Natural killer cell (primary cell): ENCODE results near the gene EZR. TPM values are rescaled to one million over a fixed set of nuclear protein-coding genes. Genes with fewer than 3 reads are reported as not detected.
"Not testable (repeated sequence)": the region's sequence is repeated elsewhere in the genome, so short reads cannot be mapped to it uniquely, and the experiment has no call there.

Experiments used
- ATAC-seq, 3 donors: fragments of 150-1000 bp in 2 of 3; fragments of 200-7000 bp in 1 of 3; cut with Tn5 transposase; 1 replicate in 1 of 3; 2 replicates in 2 of 3; pipeline ENCODE4 v1.10.0; 2021; ENCODE audit warnings: mild to moderate bottlenecking in 2 of 3, moderate library complexity in 2 of 3
- DNase-seq, 2 donors: peaks; one replicate each; pipeline versions ENCODE4 v3.0.0 to v3.0.0-alpha.2; 2013 to 2021; ENCODE audit warnings: mixed read lengths in 1 of 2
- H3K27ac ChIP-seq: one replicate; pipeline ENCODE4 v1.5.1; 2013; ENCODE audit warnings: mild to moderate bottlenecking, low read length
- H3K27me3 ChIP-seq: one replicate; pipeline ENCODE4 v1.6.1; 2013; ENCODE audit warnings: low read length; ENCODE audit not compliant: control insufficient read depth, insufficient read depth
- H3K36me3 ChIP-seq: one replicate; pipeline ENCODE4 v1.6.1; 2013; ENCODE audit warnings: low read length; ENCODE audit not compliant: control insufficient read depth, insufficient read depth
- H3K4me1 ChIP-seq: one replicate; pipeline ENCODE4 v1.6.1; 2013; ENCODE audit warnings: low read length; ENCODE audit not compliant: control insufficient read depth, insufficient read depth
- H3K4me3 ChIP-seq: one replicate; pipeline ENCODE4 v1.5.1; 2013; ENCODE audit warnings: low read length
- H3K9me3 ChIP-seq: one replicate; pipeline ENCODE4 v1.6.1; 2013; ENCODE audit warnings: low read length; ENCODE audit not compliant: control insufficient read depth, insufficient read depth
- H3K27ac Mint-ChIP-seq, 2 donors: one replicate each; pipeline ENCODE4 v1.8.0; 2022; ENCODE audit warnings: mild to moderate bottlenecking in 2 of 2, mixed read lengths in 2 of 2, moderate library complexity in 1 of 2
- H3K27me3 Mint-ChIP-seq, 2 donors: one replicate each; pipeline ENCODE4 v1.8.0; 2022; ENCODE audit warnings: low read depth in 2 of 2, mixed read lengths in 2 of 2
- H3K36me3 Mint-ChIP-seq: one replicate; pipeline ENCODE4 v1.8.0; 2022; ENCODE audit warnings: mixed read lengths
- H3K4me1 Mint-ChIP-seq, 2 donors: one replicate each; pipeline ENCODE4 v1.8.0; 2022; ENCODE audit warnings: mixed read lengths in 2 of 2
- H3K4me3 Mint-ChIP-seq: one replicate; pipeline ENCODE4 v1.8.0; 2022; ENCODE audit warnings: mild to moderate bottlenecking, moderate library complexity, mixed read lengths
- H3K9me3 Mint-ChIP-seq, 2 donors: one replicate each; pipeline ENCODE4 v1.8.0; 2022; ENCODE audit warnings: mixed read lengths in 2 of 2
- CTCF ChIP-seq: fragments of 200-600 bp; IDR thresholded peaks from one replicate; pipeline ENCODE4 v1.8.0; 2022; ENCODE audit warnings: antibody characterized with exemption
- WGBS: methylation state at CpG from one replicate; pipeline ENCODE4 v1.1.7; 2013; ENCODE audit warnings: missing lambda C conversion rate; ENCODE audit not compliant: insufficient coverage; 5-methylcytosine and 5-hydroxymethylcytosine counted together
- intact Hi-C: fragments of 100-400 bp; cut with micrococcal nuclease; formaldehyde crosslinking; loops from one replicate; pipeline ENCODE4 v1.14.2; 2022
- total RNA-seq, 4 donors: library from RNA; stranded (reverse); fragments of 120-200 nt in 1 of 4; gene quantifications; one replicate each; pipeline versions ENCODE4 v1.2.3 to v1.2.4, GENCODE V29; 2013 to 2022

The EZR gene
- total RNA-seq, 3 donors from 2014 or later (not counting 1 experiment from before 2014, with no cell fraction given), result 119 to 157 (median 133) TPM

DNA sequence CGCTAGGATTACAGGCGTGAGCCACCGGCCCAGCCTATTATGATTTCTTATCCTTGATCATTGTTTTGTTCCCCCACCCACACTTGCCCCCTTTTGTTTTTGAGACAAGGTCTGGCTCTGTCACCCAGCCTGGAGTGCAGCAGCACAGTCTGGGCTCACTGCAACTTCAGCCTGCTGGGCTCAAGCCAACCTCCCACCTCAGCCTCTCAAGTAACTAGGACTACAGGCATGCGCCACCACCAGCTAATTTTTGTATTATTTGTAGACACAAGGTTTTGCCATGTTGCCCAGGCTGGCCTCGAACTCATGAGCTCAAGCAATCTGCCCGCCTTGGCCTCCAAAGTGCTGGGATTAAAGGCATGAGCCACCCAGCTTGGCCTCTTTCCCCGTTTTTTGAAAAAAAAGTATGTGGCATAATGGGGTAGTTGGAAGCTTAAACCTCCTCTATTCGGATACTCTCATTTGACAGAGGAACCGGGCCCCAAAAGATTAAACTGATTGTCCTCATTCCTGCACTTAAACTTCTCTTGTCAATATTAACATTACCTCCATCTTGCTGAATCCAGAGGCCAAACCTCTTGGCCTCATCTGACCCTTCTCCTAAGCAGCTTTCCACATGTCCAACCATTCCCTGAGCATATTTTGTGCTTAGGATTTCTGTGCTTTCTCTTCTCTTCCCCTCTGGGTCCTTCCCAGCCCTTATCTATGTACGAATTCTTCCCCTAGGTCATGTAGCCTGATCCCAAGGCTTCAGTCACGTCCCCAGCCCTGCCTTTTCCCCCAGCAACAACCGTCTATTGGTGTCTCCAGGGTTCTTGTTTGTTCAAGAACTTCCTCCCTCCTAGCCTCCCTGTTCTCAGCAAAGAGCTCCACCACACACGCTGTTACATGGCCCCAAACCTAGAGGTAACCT lies 6.1 kb upstream of the EZR start:
- H3K4me3 Mint-ChIP-seq, result no peak overlapping the region
- DNase-seq (no peak), ATAC-seq (no peak)
- no peak for TF ChIP-seq CTCF
- Histone ChIP-seq H3K36me3 (no peaks in the 10 kb centered on the region), H3K27ac (no peak overlapping the region), H3K27me3 (no peaks in the 10 kb centered on the region), H3K4me3 (no peak overlapping the region), H3K9me3 (no peaks in the 10 kb centered on the region), H3K4me1 (peaks cover 6% of the 10 kb centered on the region)
- peaks cover 8 to 19% of the 10 kb centered on the region in 2 donors for H3K4me1 Mint-ChIP-seq
- H3K27me3 Mint-ChIP-seq, result peaks cover 0 to 3% of the 10 kb centered on the region in 2 donors
- H3K9me3 Mint-ChIP-seq, result no peaks in the 10 kb centered on the region
- H3K27ac Mint-ChIP-seq, result no peak overlapping the region
- 94% methylated on average over 13 of the region's 13 CpGs for WGBS
- intact Hi-C loops, result no loop called here
- H3K36me3 Mint-ChIP-seq, result no peaks in the 10 kb centered on the region

DNA sequence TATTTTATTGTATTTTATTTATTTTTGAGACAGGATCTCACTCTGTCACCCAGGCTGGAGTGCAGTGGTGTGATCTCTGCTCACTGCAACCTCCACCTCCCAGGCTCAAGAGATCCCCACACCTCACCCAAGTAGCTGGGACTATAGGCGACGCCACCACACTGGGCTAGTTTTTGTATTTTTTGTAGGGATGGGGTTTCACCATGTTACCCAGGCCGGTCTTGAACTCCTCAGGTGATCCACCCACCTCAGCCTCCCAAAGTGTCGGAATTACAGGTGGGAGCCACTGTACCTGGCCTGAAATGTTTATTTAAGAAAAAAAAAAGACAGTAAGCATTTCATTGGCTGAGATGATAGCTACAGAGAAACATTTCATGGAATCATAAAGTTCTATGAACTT lies 4.4 kb upstream of the EZR start:
- H3K27ac Mint-ChIP-seq, H3K36me3 Mint-ChIP-seq, H3K4me3 ChIP-seq, H3K27ac ChIP-seq, ATAC-seq, H3K4me1 ChIP-seq, H3K27me3 Mint-ChIP-seq, H3K27me3 ChIP-seq, H3K36me3 ChIP-seq, H3K9me3 ChIP-seq, H3K4me3 Mint-ChIP-seq, DNase-seq, H3K9me3 Mint-ChIP-seq: not testable (repeated sequence)
- no CpG with 5 or more reads among the region's 4 CpGs for WGBS
- intact Hi-C loops, result loop anchor here (5.0 kb wide), 1 partner anchor 36 kb away; no protein-coding TSS in a partner anchor
- peaks cover 13 to 23% of the 10 kb centered on the region in 2 donors for H3K4me1 Mint-ChIP-seq

- DNase-seq (peak in 1 of 2 donors; percentile 40), ATAC-seq (no peak)
- peaks cover 31% of the 10 kb centered on the region for H3K4me1 ChIP-seq
- H3K4me3 ChIP-seq, result no peak overlapping the region
- no peaks in the 10 kb centered on the region for H3K27me3 Mint-ChIP-seq
- no peaks in the 10 kb centered on the region for H3K9me3 Mint-ChIP-seq
- peaks cover 6% of the 10 kb centered on the region for H3K36me3 ChIP-seq
- H3K9me3 ChIP-seq, result no peaks in the 10 kb centered on the region
- H3K4me1 Mint-ChIP-seq, result peaks cover 42 to 44% of the 10 kb centered on the region in 2 donors
- H3K27me3 ChIP-seq, result no peaks in the 10 kb centered on the region
- H3K4me3 Mint-ChIP-seq, result peak overlapping the region; percentile 96
- H3K36me3 Mint-ChIP-seq, result no peaks in the 10 kb centered on the region
- TF ChIP-seq CTCF, result no peak
- intact Hi-C loops, result loop anchor here (5.0 kb wide), 2 partner anchors 33 to 92 kb away; no protein-coding TSS in a partner anchor
- H3K27ac Mint-ChIP-seq, result peak overlapping the region; percentile 93 to 95
- over 99% methylated on average over 6 of the region's 6 CpGs for WGBS
- H3K27ac ChIP-seq, result peak overlapping the region; percentile 82
Measured at GRCh38 chr6:158819977-158820622, 932 bp upstream of the EZR start.
